ENCODE results near the gene CLSTN1. TPM values are rescaled to one million over a fixed set of nuclear protein-coding genes. Genes with fewer than 3 reads are reported as not detected.

CLSTN1 gene
- polyA plus RNA-seq (2012; ENCODE audit: low read depth, missing spikeins): 34.9 TPM

- TF ChIP-seq POLR2AphosphoS5 (IDR thresholded peaks at IDR 0.05; ENCODE audit: low read depth, low read length) (no peak), POU2F2 (IDR thresholded peaks at IDR 0.05; ENCODE audit: low read depth, low read length) (no peak), SPI1 (IDR thresholded peaks at IDR 0.05; ENCODE audit: low read depth, low read length) (no peak), PAX5 (IDR thresholded peaks at IDR 0.05; ENCODE audit: insufficient read depth, low read length, severe bottlenecking) (no peak), TAF1 (IDR thresholded peaks at IDR 0.05; ENCODE audit: low read depth, low read length) (no peak), POLR2A (IDR thresholded peaks at IDR 0.05; ENCODE audit: low read depth, low read length) (no peak)
- DNase-seq (ENCODE audit: insufficient read length, low spot score) (peak; percentile 91), FAIRE-seq (peak; percentile 73)
Observed at GRCh38 chr1:9823943-9824701, at the start of gene CLSTN1. Gene CLSTN1 (minus strand): TSS chr1:9823965. CDS start chr1:9823733, 232 bp downstream.

GRCh38 chr1:9873385-9873784 is 49.6 kb upstream of the CLSTN1 start:
- no peak for TF ChIP-seq TAF1 (IDR thresholded peaks at IDR 0.05; ENCODE audit: low read depth, low read length)
- no peak for TF ChIP-seq SPI1 (IDR thresholded peaks at IDR 0.05; ENCODE audit: low read depth, low read length)
- no peak for TF ChIP-seq POLR2AphosphoS5 (IDR thresholded peaks at IDR 0.05; ENCODE audit: low read depth, low read length)
- no peak for TF ChIP-seq POU2F2 (IDR thresholded peaks at IDR 0.05; ENCODE audit: low read depth, low read length)
- TF ChIP-seq POLR2A (IDR thresholded peaks at IDR 0.05; ENCODE audit: low read depth, low read length): no peak
- TF ChIP-seq PAX5 (IDR thresholded peaks at IDR 0.05; ENCODE audit: insufficient read depth, low read length, severe bottlenecking): no peak
- DNase-seq (ENCODE audit: insufficient read length, low spot score): no peak
- FAIRE-seq: no peak

GRCh38 chr1:9872430-9873165 is 48.8 kb upstream of the CLSTN1 start:
- no peak for FAIRE-seq
- DNase-seq (ENCODE audit: insufficient read length, low spot score): no peak
- TF ChIP-seq POLR2A (IDR thresholded peaks at IDR 0.05; ENCODE audit: low read depth, low read length) (no peak), POU2F2 (IDR thresholded peaks at IDR 0.05; ENCODE audit: low read depth, low read length) (no peak)

DNA sequence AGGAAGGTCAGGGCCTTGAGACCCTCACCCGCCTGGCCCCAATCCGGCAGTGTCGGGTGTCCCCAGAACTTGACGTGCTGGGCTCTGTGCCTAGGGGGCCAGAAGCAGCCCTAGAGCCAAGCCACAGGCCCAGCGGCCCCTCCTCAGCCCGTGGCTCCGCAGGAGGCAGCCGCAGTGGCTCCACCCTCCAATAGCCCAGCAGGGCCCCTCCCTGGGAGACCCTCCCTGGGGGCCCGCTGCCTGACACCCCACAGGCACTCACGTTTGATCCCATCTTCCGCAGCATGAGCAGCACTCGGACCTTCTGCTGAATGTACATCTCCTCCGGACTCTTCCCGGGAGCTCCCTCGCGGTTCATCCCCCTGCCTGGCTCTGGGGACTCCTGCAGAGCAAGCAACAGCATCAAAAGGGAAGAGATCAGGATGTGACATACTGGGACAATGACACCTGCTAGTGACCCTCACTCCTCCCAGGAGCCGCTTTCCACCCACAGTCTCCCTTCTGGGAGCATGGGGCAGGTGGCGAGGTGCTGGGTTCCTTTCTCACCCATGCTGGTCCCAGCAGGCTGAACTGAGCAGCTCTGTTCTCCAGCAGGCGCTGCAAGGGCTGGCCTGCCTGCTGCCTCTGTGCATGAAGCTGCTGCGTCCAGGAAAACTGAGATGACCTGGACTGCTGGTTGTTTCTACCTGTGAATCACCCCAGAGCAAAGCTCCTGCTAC is 48.1 kb upstream of the CLSTN1 start:
- DNase-seq (ENCODE audit: insufficient read length, low spot score): no peak
- FAIRE-seq: no peak
- no peak for TF ChIP-seq SPI1 (IDR thresholded peaks at IDR 0.05; ENCODE audit: low read depth, low read length)

GRCh38 chr1:9871021-9871420 is 47.3 kb upstream of the CLSTN1 start:
- TF ChIP-seq PAX5 (IDR thresholded peaks at IDR 0.05; ENCODE audit: insufficient read depth, low read length, severe bottlenecking) (no peak), SPI1 (IDR thresholded peaks at IDR 0.05; ENCODE audit: low read depth, low read length) (no peak), POLR2A (IDR thresholded peaks at IDR 0.05; ENCODE audit: low read depth, low read length) (no peak), POLR2AphosphoS5 (IDR thresholded peaks at IDR 0.05; ENCODE audit: low read depth, low read length) (no peak), POU2F2 (IDR thresholded peaks at IDR 0.05; ENCODE audit: low read depth, low read length) (no peak), TAF1 (IDR thresholded peaks at IDR 0.05; ENCODE audit: low read depth, low read length) (no peak)
- peak; percentile 40 for FAIRE-seq
- no peak for DNase-seq (ENCODE audit: insufficient read length, low spot score)

DNA sequence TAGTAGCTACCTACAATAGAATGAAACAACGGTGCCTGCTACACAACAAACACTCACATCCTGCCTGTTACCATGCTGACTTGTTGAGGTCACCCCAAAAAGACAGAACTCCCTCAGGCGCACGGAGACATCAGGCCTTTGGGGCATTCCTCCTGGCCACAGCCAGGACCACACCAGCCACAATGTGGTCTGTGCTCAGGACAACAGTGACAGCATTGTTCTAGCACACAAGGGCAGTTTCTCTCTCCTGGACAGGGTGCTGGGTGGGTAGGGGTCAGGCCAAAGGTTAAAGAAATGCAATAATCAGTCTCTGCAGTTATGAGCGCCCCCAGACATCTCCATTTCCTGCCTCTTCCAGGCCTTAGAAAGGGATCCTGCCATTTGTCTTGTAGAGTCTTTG is 46.8 kb upstream of the CLSTN1 start:
- FAIRE-seq (no peak), DNase-seq (ENCODE audit: insufficient read length, low spot score) (no peak)
- TF ChIP-seq SPI1 (IDR thresholded peaks at IDR 0.05; ENCODE audit: low read depth, low read length): no peak
- no peak for TF ChIP-seq POLR2A (IDR thresholded peaks at IDR 0.05; ENCODE audit: low read depth, low read length)
- no peak for TF ChIP-seq POU2F2 (IDR thresholded peaks at IDR 0.05; ENCODE audit: low read depth, low read length)
- no peak for TF ChIP-seq PAX5 (IDR thresholded peaks at IDR 0.05; ENCODE audit: insufficient read depth, low read length, severe bottlenecking)
- no peak for TF ChIP-seq TAF1 (IDR thresholded peaks at IDR 0.05; ENCODE audit: low read depth, low read length)
- TF ChIP-seq POLR2AphosphoS5 (IDR thresholded peaks at IDR 0.05; ENCODE audit: low read depth, low read length): no peak

DNA sequence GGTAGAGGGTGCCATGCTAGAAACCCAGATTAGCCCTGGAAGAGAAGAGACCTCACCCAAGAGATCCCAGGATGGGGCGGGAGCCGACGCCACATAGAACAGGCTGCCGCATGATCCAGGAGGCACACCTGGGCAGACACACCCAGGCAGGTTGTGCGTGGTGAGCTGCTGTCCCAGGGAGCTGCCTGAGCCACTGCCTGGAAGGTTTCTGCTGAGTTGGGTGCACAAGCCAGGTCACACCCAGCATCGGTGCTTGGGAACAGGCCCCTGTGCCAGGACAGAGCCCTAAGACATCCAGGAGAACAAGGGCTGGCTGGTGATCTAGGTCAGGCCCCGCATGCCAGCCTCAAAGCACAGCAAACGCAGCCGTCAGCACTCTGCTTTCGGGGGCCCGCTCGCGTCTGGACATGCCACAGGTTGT is 46.1 kb upstream of the CLSTN1 start:
- TF ChIP-seq POU2F2 (IDR thresholded peaks at IDR 0.05; ENCODE audit: low read depth, low read length): no peak
- TF ChIP-seq TAF1 (IDR thresholded peaks at IDR 0.05; ENCODE audit: low read depth, low read length): no peak
- no peak for TF ChIP-seq POLR2A (IDR thresholded peaks at IDR 0.05; ENCODE audit: low read depth, low read length)
- no peak for TF ChIP-seq POLR2AphosphoS5 (IDR thresholded peaks at IDR 0.05; ENCODE audit: low read depth, low read length)
- TF ChIP-seq SPI1 (IDR thresholded peaks at IDR 0.05; ENCODE audit: low read depth, low read length): no peak
- no peak for TF ChIP-seq PAX5 (IDR thresholded peaks at IDR 0.05; ENCODE audit: insufficient read depth, low read length, severe bottlenecking)
- DNase-seq (ENCODE audit: insufficient read length, low spot score) (no peak), FAIRE-seq (no peak)

DNA sequence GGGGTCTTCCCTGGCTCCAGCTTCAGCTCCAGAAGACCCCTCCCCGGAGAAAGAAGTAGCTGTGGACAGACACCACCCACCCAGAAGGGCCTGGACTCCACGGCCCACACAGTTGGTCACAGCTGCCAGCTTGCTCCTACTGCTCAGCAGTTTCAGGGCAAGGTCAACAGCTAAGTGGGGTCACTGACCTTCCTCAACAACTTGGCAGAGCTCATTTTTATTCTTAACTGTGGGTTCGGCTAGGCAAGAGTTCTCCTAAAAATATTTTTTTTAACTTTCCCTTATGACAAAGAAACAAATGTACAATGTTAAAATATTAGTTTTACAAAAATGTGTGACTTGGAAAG is 44.5 kb upstream of the CLSTN1 start:
- FAIRE-seq (no peak), DNase-seq (ENCODE audit: insufficient read length, low spot score) (no peak)
- TF ChIP-seq POLR2A (IDR thresholded peaks at IDR 0.05; ENCODE audit: low read depth, low read length) (no peak), PAX5 (IDR thresholded peaks at IDR 0.05; ENCODE audit: insufficient read depth, low read length, severe bottlenecking) (no peak), POU2F2 (IDR thresholded peaks at IDR 0.05; ENCODE audit: low read depth, low read length) (no peak), TAF1 (IDR thresholded peaks at IDR 0.05; ENCODE audit: low read depth, low read length) (no peak), SPI1 (IDR thresholded peaks at IDR 0.05; ENCODE audit: low read depth, low read length) (no peak), POLR2AphosphoS5 (IDR thresholded peaks at IDR 0.05; ENCODE audit: low read depth, low read length) (no peak)

DNA sequence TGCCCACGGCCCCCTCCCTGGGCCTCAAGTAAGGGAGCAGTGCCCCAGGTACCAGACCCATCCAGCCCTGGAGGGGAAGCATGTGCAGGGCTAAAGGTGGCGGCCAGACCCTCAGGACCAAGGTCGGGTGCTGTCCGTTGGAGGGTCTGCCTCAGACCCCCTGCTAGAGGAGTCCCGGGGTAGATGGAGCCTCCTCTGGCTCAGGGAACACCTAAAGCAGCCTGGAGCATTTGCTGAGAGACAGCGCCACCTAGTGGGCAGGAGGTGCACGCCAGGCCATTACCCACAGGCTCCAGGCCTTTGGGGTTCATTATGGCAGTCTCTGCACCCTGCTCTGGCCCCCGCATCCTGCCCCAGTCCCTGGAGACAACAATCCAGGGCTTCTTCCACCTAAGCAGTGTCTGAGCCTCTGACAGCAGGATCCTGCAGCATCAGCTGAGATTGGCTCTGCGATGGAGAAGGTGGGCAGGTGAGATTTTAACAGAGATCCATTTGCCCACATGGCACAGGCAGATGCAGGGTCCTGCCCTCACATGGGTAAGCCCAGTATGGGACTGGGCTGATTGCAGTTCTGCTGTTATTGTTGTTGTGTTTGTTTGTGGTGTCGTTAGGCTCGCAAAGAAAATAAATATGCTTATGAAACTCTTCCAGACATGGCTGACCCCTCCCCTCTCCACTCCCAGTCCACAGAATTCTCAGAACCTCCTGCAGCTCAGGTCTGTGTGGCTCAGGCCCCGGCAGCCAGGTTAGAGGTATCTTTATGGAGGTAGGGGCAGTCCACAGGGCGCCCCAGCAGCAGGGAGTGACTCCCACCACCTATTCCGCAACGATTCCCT is 43.9 kb upstream of the CLSTN1 start:
- DNase-seq (ENCODE audit: insufficient read length, low spot score) (peak; percentile 81), FAIRE-seq (peak; percentile 96)
- no peak for TF ChIP-seq POU2F2 (IDR thresholded peaks at IDR 0.05; ENCODE audit: low read depth, low read length)
- no peak for TF ChIP-seq SPI1 (IDR thresholded peaks at IDR 0.05; ENCODE audit: low read depth, low read length)
- no peak for TF ChIP-seq POLR2AphosphoS5 (IDR thresholded peaks at IDR 0.05; ENCODE audit: low read depth, low read length)
- TF ChIP-seq PAX5 (IDR thresholded peaks at IDR 0.05; ENCODE audit: insufficient read depth, low read length, severe bottlenecking): no peak
- no peak for TF ChIP-seq TAF1 (IDR thresholded peaks at IDR 0.05; ENCODE audit: low read depth, low read length)
